GM21360 (cell line): Measurements from ENCODE around the gene FBLN5.

Experiments used
- ATAC-seq: cut with Tn5 transposase; IDR thresholded peaks from one replicate; pipeline ENCODE4 v1.9.1; 2021; ENCODE audit warnings: mild to moderate bottlenecking, moderate library complexity; ENCODE audit not compliant: unreplicated experiment

The FBLN5 gene

DNA sequence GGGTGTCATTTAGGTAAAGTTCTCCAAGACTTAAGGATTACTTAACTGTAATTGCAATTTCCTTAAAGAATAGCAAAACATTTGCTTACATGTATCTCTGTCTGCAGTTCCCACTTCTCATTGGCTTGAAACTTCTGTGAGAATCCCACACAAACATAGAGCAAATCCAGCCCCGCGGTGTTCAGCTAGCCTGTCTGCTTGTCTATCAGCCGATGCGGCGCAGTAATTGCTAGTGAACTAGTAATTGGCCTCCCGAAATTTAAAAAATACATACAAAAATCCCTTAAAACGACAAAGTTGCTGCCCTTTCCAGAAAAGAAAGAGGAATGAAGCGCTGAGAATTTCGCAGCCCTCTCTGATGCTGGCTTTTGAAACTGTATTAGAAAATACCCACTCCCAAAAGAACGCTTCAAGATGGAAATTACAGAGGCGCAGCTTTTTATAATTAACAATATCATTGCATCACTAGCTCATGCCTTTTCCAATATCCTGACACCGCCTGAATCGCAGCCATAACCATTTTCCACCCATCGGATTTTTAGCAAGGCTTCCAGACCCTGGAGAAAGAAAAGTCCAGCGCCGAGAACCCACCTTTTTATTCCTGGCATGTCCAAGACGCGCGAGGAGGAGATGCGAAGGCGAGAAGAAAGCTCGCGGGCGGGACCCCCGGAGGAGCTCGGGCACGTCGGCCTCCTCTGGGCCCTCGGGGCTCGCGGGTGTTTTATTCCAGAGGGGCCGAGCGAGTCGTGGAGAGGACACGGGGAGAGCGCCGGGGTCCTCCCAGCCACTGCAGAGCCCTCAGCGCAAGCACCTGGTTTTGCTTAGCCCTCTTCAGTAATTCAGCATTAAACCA lies 646 bp downstream of the FBLN5 start:
- ATAC-seq = no peak

GRCh38 chr14:91945751-91946621 lies 1.5 kb downstream of the FBLN5 start:
- ATAC-seq = no peak

DNA sequence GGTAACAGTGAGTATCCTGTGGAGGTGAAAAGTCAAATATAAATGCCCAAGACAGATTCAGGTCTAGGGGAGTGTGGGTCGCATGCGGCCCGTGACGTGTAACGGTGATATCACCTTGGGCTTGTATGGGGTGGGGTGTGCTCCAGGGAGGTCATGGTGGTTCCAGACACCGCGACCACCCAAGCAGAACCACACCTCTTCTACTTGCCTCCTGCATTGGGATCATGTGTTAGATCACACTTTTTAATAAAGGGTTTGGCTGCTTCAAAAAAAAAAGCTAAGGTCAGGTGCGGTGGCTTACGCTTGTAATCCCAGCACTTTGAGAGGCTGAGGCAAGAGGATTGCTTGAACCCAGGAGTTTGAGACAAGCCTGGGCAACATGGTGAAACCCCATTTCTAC lies 4.5 kb downstream of the FBLN5 start:
- ATAC-seq = no peak

DNA sequence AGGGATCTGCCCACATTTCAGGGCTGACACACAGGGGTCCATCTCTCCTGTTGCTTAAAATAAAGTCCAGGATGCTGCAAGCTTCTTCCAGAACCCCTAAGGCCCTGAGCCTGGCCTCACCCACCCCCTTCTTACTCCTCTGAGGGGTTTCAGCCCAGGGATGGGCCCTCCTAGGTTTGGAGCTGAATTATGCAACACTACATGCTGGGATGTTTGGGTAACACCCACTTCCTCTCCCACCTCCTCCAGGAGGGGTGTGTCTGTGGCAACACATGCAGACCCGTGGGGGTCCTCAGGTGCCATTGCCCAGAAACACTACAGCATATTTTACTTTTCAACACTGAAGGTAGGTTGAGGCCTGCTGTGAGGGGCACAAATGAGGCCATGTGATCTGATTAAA lies 5.4 kb downstream of the FBLN5 start:
- ATAC-seq = no peak

- no peak for ATAC-seq
Measured at GRCh38 chr14:91940209-91940608, 7.3 kb downstream of the FBLN5 start.

GRCh38 chr14:91935586-91935985 lies 11.9 kb downstream of the FBLN5 start:
- no peak for ATAC-seq

GRCh38 chr14:91934554-91935285 lies 12.8 kb downstream of the FBLN5 start:
- ATAC-seq = no peak

GRCh38 chr14:91931478-91932088 lies 15.9 kb downstream of the FBLN5 start:
- ATAC-seq = no peak

- no peak for ATAC-seq
Measured at GRCh38 chr14:91929700-91930099, 17.8 kb downstream of the FBLN5 start.

GRCh38 chr14:91927800-91928199 lies 19.7 kb downstream of the FBLN5 start:
- no peak for ATAC-seq

- no peak for ATAC-seq
Measured at GRCh38 chr14:91927191-91927590, 20.3 kb downstream of the FBLN5 start.

GRCh38 chr14:91926131-91926890 lies 21.2 kb downstream of the FBLN5 start:
- ATAC-seq = no peak

GRCh38 chr14:91925727-91926121 lies 21.8 kb downstream of the FBLN5 start:
- no peak for ATAC-seq

- ATAC-seq = no peak
Measured at GRCh38 chr14:91925001-91925726, 22.3 kb downstream of the FBLN5 start.

- ATAC-seq = no peak
Measured at GRCh38 chr14:91920526-91920925, 27.0 kb downstream of the FBLN5 start.

DNA sequence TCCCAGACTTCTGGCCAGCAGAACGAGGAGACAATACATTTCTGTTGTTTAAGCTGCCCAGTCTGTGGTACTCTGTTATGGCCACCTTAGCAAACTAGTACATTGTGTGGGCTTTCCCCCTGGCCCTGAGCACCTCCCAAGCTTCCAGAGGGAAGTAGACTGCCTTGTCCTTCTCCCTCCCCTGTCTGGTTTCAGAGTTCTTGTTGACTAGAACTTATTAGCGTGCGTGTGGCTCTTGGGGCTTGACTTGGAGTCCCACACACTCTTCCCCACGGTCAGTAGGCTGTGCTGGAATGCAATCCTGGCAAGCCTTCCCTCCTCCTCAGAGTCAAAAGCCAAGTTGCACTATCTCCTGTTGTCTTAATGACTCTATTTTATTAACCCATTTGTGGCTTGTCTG lies 27.7 kb downstream of the FBLN5 start:
- no peak for ATAC-seq

DNA sequence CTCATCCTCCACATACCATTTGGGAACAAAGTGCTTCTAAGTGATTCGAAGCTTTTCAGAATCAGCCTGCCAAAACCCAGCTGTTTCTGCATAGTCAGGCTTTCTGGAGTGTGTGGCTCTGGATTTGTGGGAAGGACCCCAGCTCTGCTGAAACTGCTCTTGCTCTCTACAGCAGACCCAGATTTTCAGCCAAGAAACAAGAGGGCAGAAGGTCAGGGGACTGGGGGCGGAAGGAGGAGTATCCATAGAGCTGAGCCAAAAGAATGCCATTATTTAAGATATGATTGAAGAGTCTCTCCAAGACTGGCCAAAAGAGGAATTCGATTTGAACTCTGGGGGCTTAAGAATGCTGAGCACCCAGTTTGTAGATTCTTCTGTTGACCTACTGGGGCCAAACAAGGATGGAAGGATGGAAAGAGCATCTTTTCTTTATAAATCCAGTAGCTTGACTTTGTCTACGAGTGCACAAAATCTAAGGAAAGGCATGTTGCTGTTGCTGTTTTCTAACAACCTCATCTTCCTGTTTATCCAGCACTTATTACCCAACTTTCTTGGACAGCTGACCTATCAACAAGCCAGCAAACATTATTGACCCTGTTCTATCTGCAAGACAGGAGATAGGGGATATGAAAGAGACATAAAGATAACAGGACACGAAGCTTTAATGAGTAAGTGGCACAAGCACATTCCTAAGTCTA lies 29.2 kb downstream of the FBLN5 start:
- ATAC-seq = no peak

GRCh38 chr14:91912035-91912434 lies 35.5 kb downstream of the FBLN5 start:
- ATAC-seq = no peak

GRCh38 chr14:91911474-91912032 lies 35.9 kb downstream of the FBLN5 start:
- no peak for ATAC-seq
